ENCODE data around the gene ADAMTS6. TPM values are rescaled to one million over a fixed set of nuclear protein-coding genes. Genes with fewer than 3 reads are reported as not detected.
"Not testable (repeated sequence)": the region's sequence is repeated elsewhere in the genome, so short reads cannot be mapped to it uniquely, and the experiment has no call there.

Gene ADAMTS6
- total RNA-seq, 3 donors from 2014 or later = 1.4 to 6.0 (median 3.9) TPM

DNA sequence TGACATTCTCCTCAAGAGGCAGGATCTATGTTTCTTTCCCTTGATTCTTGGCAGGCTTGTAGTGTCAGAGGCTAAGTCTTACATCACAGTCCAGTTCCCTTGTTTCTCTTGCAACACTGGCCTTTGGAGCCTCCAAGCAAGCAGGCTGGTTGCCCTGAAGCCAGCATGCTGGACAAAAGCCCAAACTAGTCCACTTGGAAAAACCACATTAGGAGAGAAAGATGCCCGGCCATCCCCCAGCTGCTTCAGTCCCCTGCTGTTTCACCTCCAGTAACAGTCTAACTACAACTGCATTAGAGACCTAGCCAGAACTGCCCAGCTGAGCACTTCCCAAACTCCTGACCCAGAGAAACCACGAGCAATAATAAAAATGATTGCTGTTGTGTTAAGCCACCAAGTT, 87.6 kb downstream of the ADAMTS6 start:
- H3K27me3 ChIP-seq = no peaks in the 10 kb centered on the region
- no peaks in the 10 kb centered on the region for H3K4me1 ChIP-seq
- no peaks in the 10 kb centered on the region for H3K9me3 ChIP-seq
- no peak overlapping the region for H3K4me3 ChIP-seq
- TF ChIP-seq, protein P1, sequence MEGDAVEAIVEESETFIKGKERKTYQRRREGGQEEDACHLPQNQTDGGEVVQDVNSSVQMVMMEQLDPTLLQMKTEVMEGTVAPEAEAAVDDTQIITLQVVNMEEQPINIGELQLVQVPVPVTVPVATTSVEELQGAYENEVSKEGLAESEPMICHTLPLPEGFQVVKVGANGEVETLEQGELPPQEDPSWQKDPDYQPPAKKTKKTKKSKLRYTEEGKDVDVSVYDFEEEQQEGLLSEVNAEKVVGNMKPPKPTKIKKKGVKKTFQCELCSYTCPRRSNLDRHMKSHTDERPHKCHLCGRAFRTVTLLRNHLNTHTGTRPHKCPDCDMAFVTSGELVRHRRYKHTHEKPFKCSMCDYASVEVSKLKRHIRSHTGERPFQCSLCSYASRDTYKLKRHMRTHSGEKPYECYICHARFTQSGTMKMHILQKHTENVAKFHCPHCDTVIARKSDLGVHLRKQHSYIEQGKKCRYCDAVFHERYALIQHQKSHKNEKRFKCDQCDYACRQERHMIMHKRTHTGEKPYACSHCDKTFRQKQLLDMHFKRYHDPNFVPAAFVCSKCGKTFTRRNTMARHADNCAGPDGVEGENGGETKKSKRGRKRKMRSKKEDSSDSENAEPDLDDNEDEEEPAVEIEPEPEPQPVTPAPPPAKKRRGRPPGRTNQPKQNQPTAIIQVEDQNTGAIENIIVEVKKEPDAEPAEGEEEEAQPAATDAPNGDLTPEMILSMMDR (IDR thresholded peaks at IDR 0.05) = no peak
- TF ChIP-seq POLR2A (IDR thresholded peaks at IDR 0.05) (no peak), POLR2AphosphoS5 (IDR thresholded peaks at IDR 0.05) (no peak)
- no peak for DNase-seq (ENCODE audit: low spot score in 2 of 2)
- H3K36me3 ChIP-seq = no peaks in the 10 kb centered on the region
- intact Hi-C loops (cut with DNase I; ENCODE audit: low total_unique reads) = no loop called here
- no peak overlapping the region for H3K27ac ChIP-seq

DNA sequence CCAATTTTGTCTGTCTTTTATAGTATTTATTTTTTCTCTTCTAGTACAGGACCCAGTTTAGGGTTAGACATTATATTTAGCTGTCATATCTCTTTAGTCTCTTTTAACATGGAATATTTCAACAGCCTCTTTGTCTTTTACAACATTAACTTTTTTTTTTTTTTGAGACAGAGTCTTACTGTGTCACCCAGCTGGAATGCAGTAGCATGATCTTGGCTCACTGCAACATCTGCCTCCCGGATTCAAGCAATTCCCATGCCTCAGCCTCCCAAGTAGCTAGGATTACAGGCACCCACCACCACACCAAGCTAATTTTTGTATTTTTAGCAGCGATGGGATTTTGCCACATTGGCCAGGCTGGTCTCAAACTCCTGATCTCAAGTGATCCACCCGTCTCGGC, 90.1 kb downstream of the ADAMTS6 start:
- H3K4me3 ChIP-seq = no peak overlapping the region
- H3K27me3 ChIP-seq = no peaks in the 10 kb centered on the region
- no peak overlapping the region for H3K27ac ChIP-seq
- intact Hi-C loops (cut with DNase I; ENCODE audit: low total_unique reads) = no loop called here
- no peaks in the 10 kb centered on the region for H3K36me3 ChIP-seq
- DNase-seq (ENCODE audit: low spot score in 2 of 2) = no peak
- no peaks in the 10 kb centered on the region for H3K4me1 ChIP-seq
- TF ChIP-seq POLR2AphosphoS5 (IDR thresholded peaks at IDR 0.05) = no peak
- TF ChIP-seq, protein P1 (IDR thresholded peaks at IDR 0.05) = no peak
- TF ChIP-seq POLR2A (IDR thresholded peaks at IDR 0.05) = no peak
- no peaks in the 10 kb centered on the region for H3K9me3 ChIP-seq

DNA sequence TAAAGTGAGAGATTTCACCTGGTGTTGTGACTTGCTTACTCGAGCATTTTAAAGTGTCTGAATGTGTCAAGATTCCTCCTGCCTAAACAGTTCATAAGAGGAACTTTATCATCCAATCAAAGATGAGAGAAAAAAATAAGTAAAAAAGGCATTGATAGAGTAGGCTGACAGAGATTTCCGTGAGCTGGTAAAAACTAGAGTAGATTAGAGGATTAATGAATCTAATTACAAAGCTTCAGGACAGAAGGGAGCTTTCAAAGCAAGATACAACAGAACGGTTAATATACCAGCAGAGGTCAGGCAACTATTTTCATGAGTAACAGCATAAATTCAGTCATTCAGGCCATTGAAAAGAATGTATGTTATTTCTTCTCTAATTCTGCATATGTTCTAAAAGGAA, 91.5 kb downstream of the ADAMTS6 start:
- intact Hi-C loops (cut with DNase I; ENCODE audit: low total_unique reads) = no loop called here

DNA sequence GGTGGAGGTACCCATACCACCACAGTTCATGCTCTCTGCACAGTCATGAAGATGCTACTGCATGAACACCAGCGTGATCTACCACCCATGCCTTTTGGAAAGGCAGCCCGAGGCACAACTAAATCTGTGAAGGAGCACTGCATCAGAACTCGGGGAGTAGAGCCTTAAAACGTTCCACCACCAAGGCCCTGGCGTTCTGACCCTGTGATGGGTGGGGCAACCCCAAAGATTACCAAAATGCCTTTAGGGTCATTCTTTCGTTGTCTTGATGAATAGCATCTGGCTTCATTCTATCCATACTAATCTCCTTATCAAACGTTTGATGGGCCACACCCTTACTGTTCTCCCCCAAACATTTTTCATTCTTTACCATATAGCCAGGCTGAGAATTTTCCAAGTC, 97.9 kb downstream of the ADAMTS6 start:
- no peaks in the 10 kb centered on the region for H3K27me3 ChIP-seq
- no peak for DNase-seq (ENCODE audit: low spot score in 2 of 2)
- no peak overlapping the region for H3K4me3 ChIP-seq
- no peak for TF ChIP-seq POLR2AphosphoS5 (IDR thresholded peaks at IDR 0.05)
- TF ChIP-seq POLR2A (IDR thresholded peaks at IDR 0.05) = no peak
- TF ChIP-seq, protein P1 (IDR thresholded peaks at IDR 0.05) = no peak
- no peaks in the 10 kb centered on the region for H3K4me1 ChIP-seq
- H3K27ac ChIP-seq = no peak overlapping the region
- H3K9me3 ChIP-seq = no peaks in the 10 kb centered on the region
- intact Hi-C loops (cut with DNase I; ENCODE audit: low total_unique reads) = no loop called here
- H3K36me3 ChIP-seq = no peaks in the 10 kb centered on the region

More for the DNA sequence above, 91.5 kb downstream of the ADAMTS6 start:
- Histone ChIP-seq H3K4me3 (no peak overlapping the region), H3K9me3 (no peaks in the 10 kb centered on the region), H3K4me1 (no peaks in the 10 kb centered on the region), H3K27ac (no peak overlapping the region), H3K27me3 (no peaks in the 10 kb centered on the region), H3K36me3 (no peaks in the 10 kb centered on the region)
- TF ChIP-seq POLR2A (IDR thresholded peaks at IDR 0.05) = no peak
- DNase-seq (ENCODE audit: low spot score in 2 of 2) = no peak

DNA sequence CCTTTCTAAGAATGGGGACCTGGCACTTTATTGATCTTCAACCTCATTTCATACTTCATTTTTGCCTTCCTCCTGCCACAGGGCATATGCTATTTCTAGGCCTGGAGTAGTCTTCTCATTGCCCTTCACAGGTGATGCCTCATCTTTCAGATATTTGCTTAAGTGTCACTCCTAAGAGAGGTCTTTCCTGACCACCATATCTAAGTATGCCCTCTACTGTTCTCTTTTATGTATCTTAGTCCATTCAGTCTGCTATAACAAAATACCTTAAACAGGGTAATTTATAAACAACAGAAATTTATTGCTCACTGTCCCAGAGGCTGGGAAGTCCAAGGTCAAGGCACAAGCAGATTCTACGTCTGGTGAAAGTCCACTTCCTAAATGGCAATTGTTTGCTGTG, 99.1 kb downstream of the ADAMTS6 start:
- no peaks in the 10 kb centered on the region for H3K9me3 ChIP-seq
- H3K36me3 ChIP-seq = no peaks in the 10 kb centered on the region
- H3K27me3 ChIP-seq = no peaks in the 10 kb centered on the region
- intact Hi-C loops (cut with DNase I; ENCODE audit: low total_unique reads) = no loop called here
- H3K4me3 ChIP-seq = no peak overlapping the region
- no peak for DNase-seq (ENCODE audit: low spot score in 2 of 2)
- TF ChIP-seq POLR2AphosphoS5 (IDR thresholded peaks at IDR 0.05) (no peak), POLR2A (IDR thresholded peaks at IDR 0.05) (no peak)
- TF ChIP-seq, protein P1 (IDR thresholded peaks at IDR 0.05) = no peak
- H3K27ac ChIP-seq = no peak overlapping the region
- no peaks in the 10 kb centered on the region for H3K4me1 ChIP-seq

DNA sequence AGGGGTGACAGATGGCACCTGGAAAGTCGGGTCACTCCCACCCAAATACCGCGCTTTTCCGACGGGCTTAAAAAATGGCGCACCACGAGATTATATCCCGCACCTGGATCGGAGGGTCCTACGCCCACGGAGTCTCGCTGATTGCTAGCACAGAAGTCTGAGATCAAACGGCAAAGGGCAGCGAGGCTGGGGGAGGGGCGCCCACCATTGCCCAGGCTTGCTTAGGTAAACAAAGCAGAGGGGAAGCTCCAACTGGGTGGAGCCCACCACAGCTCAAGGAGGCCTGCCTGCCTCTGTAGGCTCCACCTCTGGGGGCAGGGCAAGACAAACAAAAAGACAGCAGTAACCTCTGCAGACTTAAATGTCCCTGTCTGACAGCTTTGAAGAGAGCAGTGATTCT, 111.2 kb downstream of the ADAMTS6 start:
- H3K27ac ChIP-seq; DNase-seq (ENCODE audit: low spot score in 2 of 2); intact Hi-C loops (cut with DNase I; ENCODE audit: low total_unique reads); H3K27me3 ChIP-seq; H3K4me1 ChIP-seq; H3K9me3 ChIP-seq; H3K4me3 ChIP-seq; H3K36me3 ChIP-seq: not testable (repeated sequence)
